HCT116 (cell line): Measurements from ENCODE around the gene PTHLH. TPM values are rescaled to one million over a fixed set of nuclear protein-coding genes. Genes with fewer than 3 reads are reported as not detected.

Experiments used
- ATAC-seq: fragments of 200-7000 bp; cut with Tn5 transposase; 2 replicates; pipeline ENCODE4 v1.9.1; 2020; ENCODE audit warnings: mild to moderate bottlenecking, moderate library complexity
- BruUV-seq: library from RNA; stranded (reverse); fragments of 400-500 nt; replicated peaks from 2 replicates; lab custom pipeline; 2021; lab: Mats Ljungman, UMichigan
- CTCF ChIA-PET: fragments of 300-600 bp; sonication (Branson Sonifier 250); formaldehyde crosslinking; loops from one replicate; lab custom pipeline; 2021; ENCODE audit warnings: antibody characterized with exemption; lab: Charles Lee
- POLR2A ChIA-PET: fragments of 300-600, 350-600 bp; sonication (Branson Sonifier 250); formaldehyde crosslinking; loops from one replicate; lab custom pipeline; 2021; ENCODE audit warnings: antibody characterized with exemption; lab: Charles Lee
- RAD21 ChIA-PET, 2 experiments: fragments of 300-600 bp; sonication (Branson Sonifier 250); formaldehyde crosslinking; loops; one replicate each; lab custom pipeline; 2023; ENCODE audit warnings: low total read pairs in 2 of 2; ENCODE audit not compliant: uncharacterized antibody in 2 of 2, unreplicated experiment in 2 of 2, low non-redundant PET in 1 of 2; lab: Charles Lee
- DNase-seq: peaks from one replicate; pipeline ENCODE4 v3.0.0-alpha.2; 2010; ENCODE audit warnings: low read depth, low spot score
- H2AFZ ChIP-seq: fragments of 200-600 bp; shearing (Covaris generic), sonication (generic); 2 replicates; pipeline ENCODE4 v1.6.1; 2017; ENCODE audit warnings: low read depth, mixed run types, mixed read lengths, antibody characterized with exemption, low read length; ENCODE audit not compliant: poor library complexity, severe bottlenecking
- H3K27ac ChIP-seq: 2 replicates; pipeline ENCODE4 v1.5.1; 2012; ENCODE audit warnings: low read depth, low read length
- H3K27me3 ChIP-seq: fragments of 200-600 bp; sonication (generic); 2 replicates; pipeline ENCODE4 v1.6.1; 2016; ENCODE audit warnings: mixed run types, low read length, mixed read lengths; ENCODE audit not compliant: insufficient read depth
- H3K36me3 ChIP-seq, 2 experiments: fragments of 200-500 bp in 1 of 2; fragments of 200-600 bp in 1 of 2; sonication (Bioruptor generic) in 1 of 2; sonication (generic) in 1 of 2; 2 replicates each; pipeline versions ENCODE4 v1.5.1 to v1.6.1; 2014 to 2016; ENCODE audit warnings: low read length in 2 of 2, inconsistent platforms in 1 of 2, mixed read lengths in 1 of 2, mixed run types in 1 of 2; ENCODE audit not compliant: insufficient read depth in 2 of 2, control insufficient read depth in 1 of 2
- H3K4me1 ChIP-seq, 2 experiments: fragments of 200-600 bp in 1 of 2; sonication (generic) in 1 of 2; 2 replicates each; pipeline versions ENCODE4 v1.5.1 to v1.6.1; 2012 to 2017; ENCODE audit warnings: low read length in 2 of 2, inconsistent platforms in 1 of 2, mild to moderate bottlenecking in 1 of 2, mixed read lengths in 1 of 2, mixed run types in 1 of 2, moderate library complexity in 1 of 2; ENCODE audit not compliant: insufficient read depth in 2 of 2, control insufficient read depth in 1 of 2
- H3K4me2 ChIP-seq: fragments of 200-600 bp; sonication (generic); 2 replicates; pipeline ENCODE4 v1.6.1; 2017; ENCODE audit warnings: mixed run types, low read length, mixed read lengths
- H3K4me3 ChIP-seq, 2 experiments: fragments of 200-600 bp in 1 of 2; sonication (generic) in 1 of 2; replicated peaks in 1 of 2; 2 replicates each; pipeline ENCODE4 v1.5.1; 2011 to 2016; ENCODE audit warnings: low read length in 2 of 2, control low read depth in 1 of 2, low read depth in 1 of 2, mild to moderate bottlenecking in 1 of 2, mixed read lengths in 1 of 2, mixed run types in 1 of 2
- H3K79me2 ChIP-seq: fragments of 200-600 bp; sonication (generic); 2 replicates; pipeline ENCODE4 v1.6.1; 2017; ENCODE audit warnings: mild to moderate bottlenecking, mixed run types, low read length, moderate library complexity, mixed read lengths; ENCODE audit not compliant: insufficient read depth
- H3K9ac ChIP-seq: fragments of 200-600 bp; sonication (generic); 2 replicates; pipeline ENCODE4 v1.6.1; 2016; ENCODE audit warnings: low read length, mixed read lengths
- H3K9me2 ChIP-seq: fragments of 200-600 bp; sonication (generic), shearing (Covaris generic); 2 replicates; pipeline ENCODE4 v1.6.1; 2017; ENCODE audit warnings: mixed run types, mild to moderate bottlenecking, moderate library complexity; ENCODE audit not compliant: insufficient read depth
- H3K9me3 ChIP-seq, 2 experiments: fragments of 200-500 bp in 1 of 2; fragments of 200-600 bp in 1 of 2; sonication (Bioruptor generic) in 1 of 2; sonication (generic) in 1 of 2; 2 replicates each; pipeline ENCODE4 v1.6.1; 2014 to 2017; ENCODE audit warnings: low read length in 2 of 2, mixed read lengths in 2 of 2, inconsistent platforms in 1 of 2, low read depth in 1 of 2, mild to moderate bottlenecking in 1 of 2, mixed run types in 1 of 2, moderate library complexity in 1 of 2; ENCODE audit not compliant: control insufficient read depth in 1 of 2, insufficient read depth in 1 of 2
- H4K20me1 ChIP-seq: fragments of 200-600 bp; sonication (generic), shearing (Covaris generic); 2 replicates; pipeline ENCODE4 v1.6.1; 2017; ENCODE audit warnings: mixed run types, mild to moderate bottlenecking, moderate library complexity; ENCODE audit not compliant: insufficient read depth
- CEBPB ChIP-seq: IDR thresholded peaks from 2 replicates; pipeline ENCODE4 v1.6.1; 2012; ENCODE audit warnings: low read depth
- CTCF ChIP-seq, 3 experiments: fragments of 200-600 bp in 1 of 3; sonication (generic) in 1 of 3; IDR thresholded peaks in 2 of 3; conservative IDR thresholded peaks in 1 of 3; 2 replicates each; pipeline ENCODE4 v1.5.1; 2012 to 2017; ENCODE audit warnings: low read depth in 2 of 3, low read length in 2 of 3, antibody characterized with exemption in 1 of 3, borderline replicate concordance in 1 of 3, control low read depth in 1 of 3, mild to moderate bottlenecking in 1 of 3, mixed read lengths in 1 of 3, mixed run types in 1 of 3, moderate library complexity in 1 of 3; ENCODE audit not compliant: insufficient read depth in 1 of 3
- FOSL1 ChIP-seq: IDR thresholded peaks from 2 replicates; pipeline ENCODE4 v1.6.1; 2012; ENCODE audit warnings: low read depth
- JUND ChIP-seq: IDR thresholded peaks from 2 replicates; pipeline ENCODE4 v1.6.1; 2012
- POLR2AphosphoS5 ChIP-seq: IDR thresholded peaks from 2 replicates; pipeline ENCODE4 v1.6.1; 2011; ENCODE audit warnings: mild to moderate bottlenecking, low read depth, low read length, moderate library complexity
- RAD21 ChIP-seq: IDR thresholded peaks from 2 replicates; pipeline ENCODE4 v1.6.1; 2012; ENCODE audit warnings: low read depth, mild to moderate bottlenecking
- SRF ChIP-seq: IDR thresholded peaks from 2 replicates; pipeline ENCODE4 v1.6.1; 2012; ENCODE audit warnings: low read depth
- ZNF274 ChIP-seq: fragments of 200-500 bp; sonication (Bioruptor generic); IDR thresholded peaks from 2 replicates; pipeline ENCODE4 v1.6.1; 2014; ENCODE audit warnings: mild to moderate bottlenecking, low read depth, low read length, inconsistent platforms
- intact Hi-C: fragments of 100-400 bp; cut with micrococcal nuclease; formaldehyde crosslinking; loops from 2 replicates; pipeline ENCODE4 v1.10.0; 2022
- total RNA-seq: library from RNA; stranded (reverse); gene quantifications from one replicate; pipeline ENCODE4 v1.2.1, GENCODE V29; 2021; ENCODE audit not compliant: unreplicated experiment
- TF ChIP-seq, protein P1 (sequence below): IDR thresholded peaks from 2 replicates; pipeline ENCODE4 v1.6.1; 2011; ENCODE audit warnings: mild to moderate bottlenecking, low read length, moderate library complexity; ENCODE audit not compliant: insufficient replicate concordance; ENCODE audit errors: extremely low read depth

Gene PTHLH
- total RNA-seq, 1 experiment from 2014 or later = not detected

- TF ChIP-seq SRF (no peak), FOSL1 (no peak), POLR2AphosphoS5 (no peak), CTCF (IDR thresholded peaks at IDR 0.05 in 2 of 3, conservative IDR thresholded peaks at IDR 0.05 in 1 of 3; ENCODE audit: borderline replicate concordance in 1 of 3, insufficient read depth in 1 of 3, low read depth in 2 of 3, low read length in 2 of 3) (no peak), ZNF274 (no peak), JUND (no peak), CEBPB (no peak)
- TF ChIP-seq, protein P1, sequence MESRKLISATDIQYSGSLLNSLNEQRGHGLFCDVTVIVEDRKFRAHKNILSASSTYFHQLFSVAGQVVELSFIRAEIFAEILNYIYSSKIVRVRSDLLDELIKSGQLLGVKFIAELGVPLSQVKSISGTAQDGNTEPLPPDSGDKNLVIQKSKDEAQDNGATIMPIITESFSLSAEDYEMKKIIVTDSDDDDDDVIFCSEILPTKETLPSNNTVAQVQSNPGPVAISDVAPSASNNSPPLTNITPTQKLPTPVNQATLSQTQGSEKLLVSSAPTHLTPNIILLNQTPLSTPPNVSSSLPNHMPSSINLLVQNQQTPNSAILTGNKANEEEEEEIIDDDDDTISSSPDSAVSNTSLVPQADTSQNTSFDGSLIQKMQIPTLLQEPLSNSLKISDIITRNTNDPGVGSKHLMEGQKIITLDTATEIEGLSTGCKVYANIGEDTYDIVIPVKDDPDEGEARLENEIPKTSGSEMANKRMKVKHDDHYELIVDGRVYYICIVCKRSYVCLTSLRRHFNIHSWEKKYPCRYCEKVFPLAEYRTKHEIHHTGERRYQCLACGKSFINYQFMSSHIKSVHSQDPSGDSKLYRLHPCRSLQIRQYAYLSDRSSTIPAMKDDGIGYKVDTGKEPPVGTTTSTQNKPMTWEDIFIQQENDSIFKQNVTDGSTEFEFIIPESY = no peak
These were observed 37.5 kb upstream of the PTHLH start (continued) for GRCh38 chr12:28010036-28010435.

GRCh38 chr12:27999970-28000369, 27.4 kb upstream of the PTHLH start:
- ATAC-seq (no peak), DNase-seq (no peak)
- TF ChIP-seq ZNF274 (no peak), FOSL1 (no peak), RAD21 (no peak)
- H3K4me1 ChIP-seq = no peaks in the 10 kb centered on the region
- no peaks in the 10 kb centered on the region for H3K9me2 ChIP-seq
- RAD21 ChIA-PET = no interaction called here
- no peaks in the 10 kb centered on the region for H3K79me2 ChIP-seq
- no peak overlapping the region for H2AFZ ChIP-seq
- no peak overlapping the region for H3K4me3 ChIP-seq
- CTCF ChIA-PET = no interaction called here
- H3K36me3 ChIP-seq = no peaks in the 10 kb centered on the region
- H3K27ac ChIP-seq = no peak overlapping the region
- H3K9me3 ChIP-seq = no peaks in the 10 kb centered on the region
- intact Hi-C loops = no loop called here
- H3K4me2 ChIP-seq = no peak overlapping the region
- POLR2A ChIA-PET = no interaction called here
- H3K9ac ChIP-seq = no peak overlapping the region
- no peaks in the 10 kb centered on the region for H3K27me3 ChIP-seq
- no TSS peak for BruUV-seq
- H4K20me1 ChIP-seq = no peaks in the 10 kb centered on the region
